Panc1 (cell line): ENCODE measurements around the gene SRP68. TPM values are rescaled to one million over a fixed set of nuclear protein-coding genes. Genes with fewer than 3 reads are reported as not detected.

ENCODE experiments used
- ATAC-seq: fragments of 200-7000 bp; cut with Tn5 transposase; 2 replicates; pipeline ENCODE4 v1.9.1; 2020; ENCODE audit warnings: mild to moderate bottlenecking, moderate library complexity
- BruUV-seq: library from RNA; stranded (reverse); fragments of 400-500 nt; replicated peaks from 2 replicates; lab custom pipeline; 2021; lab: Mats Ljungman, UMichigan
- CTCF ChIA-PET: fragments of 300-600 bp; sonication (Branson Sonifier 250); formaldehyde crosslinking; loops from one replicate; lab custom pipeline; 2022; ENCODE audit warnings: antibody characterized with exemption; lab: Charles Lee
- POLR2A ChIA-PET: fragments of 300-600 bp; sonication (Branson Sonifier 250); formaldehyde crosslinking; loops from one replicate; lab custom pipeline; 2022; ENCODE audit warnings: antibody characterized with exemption; lab: Charles Lee
- DNase-seq: peaks from one replicate; pipeline ENCODE4 v3.0.0-alpha.2; 2010; ENCODE audit warnings: low read depth, low spot score
- H3K27ac ChIP-seq: 2 replicates; pipeline ENCODE4 v1.5.1; 2011; ENCODE audit warnings: mild to moderate bottlenecking, low read length, inconsistent platforms
- H3K27me3 ChIP-seq: fragments of 200-500 bp; sonication (Bioruptor generic); 2 replicates; pipeline ENCODE4 v1.6.0; 2014; ENCODE audit warnings: low read length, inconsistent platforms; ENCODE audit not compliant: control insufficient read depth, insufficient read depth
- H3K36me3 ChIP-seq: fragments of 200-500 bp; sonication (Bioruptor generic); 2 replicates; pipeline ENCODE4 v1.5.1; 2014; ENCODE audit warnings: inconsistent platforms, mild to moderate bottlenecking, low read length, moderate library complexity; ENCODE audit not compliant: control insufficient read depth, insufficient read depth
- H3K4me1 ChIP-seq: 2 replicates; pipeline ENCODE4 v1.5.1; 2011; ENCODE audit warnings: inconsistent platforms, mild to moderate bottlenecking, low read length, moderate library complexity; ENCODE audit not compliant: control insufficient read depth, insufficient read depth
- H3K4me3 ChIP-seq, 2 experiments: 2 replicates each; pipeline ENCODE4 v1.5.1; 2011 to 2012; ENCODE audit warnings: low read depth in 2 of 2, low read length in 2 of 2, mild to moderate bottlenecking in 2 of 2, inconsistent platforms in 1 of 2, moderate library complexity in 1 of 2
- H3K9me3 ChIP-seq: fragments of 200-500 bp; sonication (Bioruptor generic); 2 replicates; pipeline ENCODE4 v1.5.1; 2014; ENCODE audit warnings: low read depth, mild to moderate bottlenecking, inconsistent platforms, low read length, moderate library complexity; ENCODE audit not compliant: control insufficient read depth, insufficient read depth
- POLR2AphosphoS5 ChIP-seq: IDR thresholded peaks from 2 replicates; pipeline ENCODE4 v1.6.1; 2012; ENCODE audit warnings: mild to moderate bottlenecking, low read depth, low read length, moderate library complexity
- SIN3A ChIP-seq: IDR thresholded peaks from 2 replicates; pipeline ENCODE4 v1.6.1; 2012; ENCODE audit warnings: low read depth, mild to moderate bottlenecking, low read length, moderate library complexity, borderline replicate concordance; ENCODE audit not compliant: insufficient read depth
- TCF7L2 ChIP-seq: IDR thresholded peaks from 2 replicates; pipeline ENCODE4 v1.6.1; 2011; ENCODE audit warnings: mild to moderate bottlenecking, low read depth, low read length, inconsistent platforms
- in situ Hi-C: cut with HindIII; loops from 2 replicates; pipeline ENCODE4 v1.10.0; 2016; ENCODE audit warnings: low sequenced_read_pairs, low pct_unique_long_range_greater_than_20kb
- intact Hi-C: fragments of 100-400 bp; cut with micrococcal nuclease; formaldehyde crosslinking; loops from one replicate; pipeline ENCODE4 v1.10.0; 2022; ENCODE audit not compliant: unreplicated experiment
- total RNA-seq: library from RNA; stranded (reverse); gene quantifications from one replicate; pipeline ENCODE4 v1.2.1, GENCODE V29; 2021; ENCODE audit not compliant: unreplicated experiment
- TF ChIP-seq, protein P1 (sequence below): fragments of 450-650 bp; IDR thresholded peaks from 2 replicates; pipeline ENCODE4 v1.5.1; 2017; ENCODE audit warnings: mild to moderate bottlenecking
- TF ChIP-seq, protein P2 (sequence below), 2 experiments: IDR thresholded peaks; 2 replicates each; pipeline ENCODE4 v1.6.1; 2011 to 2012; ENCODE audit warnings: low read depth in 2 of 2, control low read depth in 1 of 2, low read length in 1 of 2, mild to moderate bottlenecking in 1 of 2, moderate library complexity in 1 of 2; ENCODE audit not compliant: insufficient read depth in 1 of 2

The SRP68 gene
- total RNA-seq, 1 experiment from 2014 or later = 100 TPM

DNA sequence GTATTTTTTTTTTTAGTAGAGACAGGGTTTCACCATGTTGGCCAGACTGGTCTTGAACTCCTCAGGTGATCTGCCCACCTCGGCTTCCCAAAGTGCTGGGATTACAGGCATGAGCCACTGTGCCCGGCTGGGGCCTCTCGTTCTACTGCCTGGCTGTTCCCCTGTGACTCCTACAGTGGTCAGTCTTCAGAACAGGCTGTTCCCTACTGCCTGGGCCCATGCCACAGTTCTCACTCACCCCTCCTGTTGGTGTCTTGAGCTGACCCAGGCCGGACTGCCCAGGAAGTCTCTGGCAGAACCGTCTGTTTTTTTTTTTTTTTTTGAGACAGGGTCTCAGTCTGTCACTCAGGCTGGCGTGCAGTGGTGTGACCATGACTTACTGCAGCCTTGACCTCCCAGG is 68.4 kb downstream of the SRP68 start:
- no TSS peak for BruUV-seq
- ATAC-seq (no peak), DNase-seq (no peak)
- H3K4me1 ChIP-seq = peaks cover 15% of the 10 kb centered on the region
- in situ Hi-C loops = no loop called here
- no peaks in the 10 kb centered on the region for H3K27me3 ChIP-seq
- no peaks in the 10 kb centered on the region for H3K9me3 ChIP-seq
- ChIA-PET POLR2A (interaction anchor here (0.6 kb wide), 2 partner anchors 16 to 57 kb away, joined by 3 read pairs; no protein-coding TSS in a partner anchor), CTCF (interaction anchor here (0.6 to 2.8 kb wide), 3 partner anchors 11 to 106 kb away, joined by 3 to 9 read pairs (median 4); no protein-coding TSS in a partner anchor)
- no peaks in the 10 kb centered on the region for H3K36me3 ChIP-seq
- no peak overlapping the region for H3K27ac ChIP-seq
- TF ChIP-seq SIN3A = no peak
- TF ChIP-seq, protein P1, sequence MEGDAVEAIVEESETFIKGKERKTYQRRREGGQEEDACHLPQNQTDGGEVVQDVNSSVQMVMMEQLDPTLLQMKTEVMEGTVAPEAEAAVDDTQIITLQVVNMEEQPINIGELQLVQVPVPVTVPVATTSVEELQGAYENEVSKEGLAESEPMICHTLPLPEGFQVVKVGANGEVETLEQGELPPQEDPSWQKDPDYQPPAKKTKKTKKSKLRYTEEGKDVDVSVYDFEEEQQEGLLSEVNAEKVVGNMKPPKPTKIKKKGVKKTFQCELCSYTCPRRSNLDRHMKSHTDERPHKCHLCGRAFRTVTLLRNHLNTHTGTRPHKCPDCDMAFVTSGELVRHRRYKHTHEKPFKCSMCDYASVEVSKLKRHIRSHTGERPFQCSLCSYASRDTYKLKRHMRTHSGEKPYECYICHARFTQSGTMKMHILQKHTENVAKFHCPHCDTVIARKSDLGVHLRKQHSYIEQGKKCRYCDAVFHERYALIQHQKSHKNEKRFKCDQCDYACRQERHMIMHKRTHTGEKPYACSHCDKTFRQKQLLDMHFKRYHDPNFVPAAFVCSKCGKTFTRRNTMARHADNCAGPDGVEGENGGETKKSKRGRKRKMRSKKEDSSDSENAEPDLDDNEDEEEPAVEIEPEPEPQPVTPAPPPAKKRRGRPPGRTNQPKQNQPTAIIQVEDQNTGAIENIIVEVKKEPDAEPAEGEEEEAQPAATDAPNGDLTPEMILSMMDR = no peak
- TF ChIP-seq POLR2AphosphoS5 = no peak
- TF ChIP-seq, protein P2, sequence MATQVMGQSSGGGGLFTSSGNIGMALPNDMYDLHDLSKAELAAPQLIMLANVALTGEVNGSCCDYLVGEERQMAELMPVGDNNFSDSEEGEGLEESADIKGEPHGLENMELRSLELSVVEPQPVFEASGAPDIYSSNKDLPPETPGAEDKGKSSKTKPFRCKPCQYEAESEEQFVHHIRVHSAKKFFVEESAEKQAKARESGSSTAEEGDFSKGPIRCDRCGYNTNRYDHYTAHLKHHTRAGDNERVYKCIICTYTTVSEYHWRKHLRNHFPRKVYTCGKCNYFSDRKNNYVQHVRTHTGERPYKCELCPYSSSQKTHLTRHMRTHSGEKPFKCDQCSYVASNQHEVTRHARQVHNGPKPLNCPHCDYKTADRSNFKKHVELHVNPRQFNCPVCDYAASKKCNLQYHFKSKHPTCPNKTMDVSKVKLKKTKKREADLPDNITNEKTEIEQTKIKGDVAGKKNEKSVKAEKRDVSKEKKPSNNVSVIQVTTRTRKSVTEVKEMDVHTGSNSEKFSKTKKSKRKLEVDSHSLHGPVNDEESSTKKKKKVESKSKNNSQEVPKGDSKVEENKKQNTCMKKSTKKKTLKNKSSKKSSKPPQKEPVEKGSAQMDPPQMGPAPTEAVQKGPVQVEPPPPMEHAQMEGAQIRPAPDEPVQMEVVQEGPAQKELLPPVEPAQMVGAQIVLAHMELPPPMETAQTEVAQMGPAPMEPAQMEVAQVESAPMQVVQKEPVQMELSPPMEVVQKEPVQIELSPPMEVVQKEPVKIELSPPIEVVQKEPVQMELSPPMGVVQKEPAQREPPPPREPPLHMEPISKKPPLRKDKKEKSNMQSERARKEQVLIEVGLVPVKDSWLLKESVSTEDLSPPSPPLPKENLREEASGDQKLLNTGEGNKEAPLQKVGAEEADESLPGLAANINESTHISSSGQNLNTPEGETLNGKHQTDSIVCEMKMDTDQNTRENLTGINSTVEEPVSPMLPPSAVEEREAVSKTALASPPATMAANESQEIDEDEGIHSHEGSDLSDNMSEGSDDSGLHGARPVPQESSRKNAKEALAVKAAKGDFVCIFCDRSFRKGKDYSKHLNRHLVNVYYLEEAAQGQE (IDR thresholded peaks at IDR 0.05; ENCODE audit: insufficient read depth in 1 of 2, low read depth in 2 of 2, low read length in 1 of 2) = no peak
- intact Hi-C loops = loop anchor here (5.0 kb wide), 1 partner anchor 97 kb away; no protein-coding TSS in a partner anchor
- H3K4me3 ChIP-seq = no peak overlapping the region

DNA sequence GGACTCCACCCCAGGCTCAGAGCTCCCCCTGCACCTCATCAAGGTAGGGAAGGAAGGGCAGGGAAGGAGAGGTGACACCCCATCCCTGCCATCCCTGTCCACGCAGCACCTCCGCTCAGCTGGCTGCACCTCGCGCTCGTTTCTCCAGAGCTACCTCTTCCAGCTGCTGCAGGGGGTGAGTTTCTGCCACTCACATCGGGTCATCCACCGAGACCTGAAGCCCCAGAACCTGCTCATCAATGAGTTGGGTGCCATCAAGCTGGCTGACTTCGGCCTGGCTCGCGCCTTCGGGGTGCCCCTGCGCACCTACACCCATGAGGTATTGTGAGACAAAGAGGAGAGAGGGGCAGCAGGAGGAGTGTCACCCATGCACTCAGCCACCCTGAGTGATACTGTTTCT is 70.2 kb downstream of the SRP68 start:
- H3K27me3 ChIP-seq = no peaks in the 10 kb centered on the region
- H3K9me3 ChIP-seq = no peaks in the 10 kb centered on the region
- in situ Hi-C loops = no loop called here
- no peaks in the 10 kb centered on the region for H3K36me3 ChIP-seq
- peaks cover 16% of the 10 kb centered on the region for H3K4me1 ChIP-seq
- ChIA-PET CTCF (interaction anchor here (0.6 kb wide), 1 partner anchor 97 kb away, joined by 3 read pairs; the partner anchor contains the start of gene MRPL38), POLR2A (interaction anchor here (0.5 to 1.1 kb wide), 2 partner anchors 11 to 24 kb away, joined by 4 to 5 read pairs; partner anchors contain the start of genes ACOX1 and TEN1)
- no peak for TF ChIP-seq POLR2AphosphoS5
- H3K4me3 ChIP-seq = no peak overlapping the region
- intact Hi-C loops = loop anchor here (5.0 kb wide), 1 partner anchor 95 kb away; no protein-coding TSS in a partner anchor
- DNase-seq (no peak), ATAC-seq (no peak)
- no TSS peak for BruUV-seq
- H3K27ac ChIP-seq = no peak overlapping the region

DNA sequence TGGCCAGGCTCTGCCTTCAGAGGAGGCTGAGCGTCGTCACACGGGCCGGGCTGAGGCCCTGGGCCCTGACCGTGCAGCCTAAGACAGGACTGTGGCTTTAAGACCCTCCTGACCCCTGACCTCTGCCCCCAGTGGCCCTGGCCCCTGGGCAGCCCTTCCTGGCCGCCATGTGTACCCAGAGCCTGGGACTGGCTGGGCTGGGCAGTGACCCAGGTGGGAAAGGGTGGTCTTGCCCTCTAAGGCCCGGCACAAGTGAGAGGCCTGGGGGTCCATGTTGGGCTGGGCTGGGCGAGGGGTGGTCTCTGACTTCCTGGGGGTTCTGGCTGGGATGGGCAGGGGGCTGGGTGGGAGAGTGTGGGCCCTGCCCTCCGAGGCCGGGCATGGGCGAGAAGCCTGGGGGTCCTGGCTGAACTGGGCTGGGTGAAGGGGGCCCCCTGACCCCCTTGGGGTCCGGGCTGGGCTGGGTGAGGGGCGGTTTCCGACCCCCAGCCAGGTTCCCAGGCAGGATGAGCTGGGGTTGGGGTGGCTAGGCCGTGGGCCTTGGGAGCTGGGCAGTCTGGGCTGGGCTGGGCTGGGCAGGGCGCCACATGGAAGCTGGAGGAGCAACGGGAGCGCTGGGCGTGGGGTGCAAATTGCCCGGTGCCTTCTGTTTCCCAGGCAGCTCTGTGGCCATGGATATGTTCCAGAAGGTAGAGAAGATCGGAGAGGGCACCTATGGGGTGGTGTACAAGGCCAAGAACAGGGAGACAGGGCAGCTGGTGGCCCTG is 71.4 kb downstream of the SRP68 start, which contains the start of gene CDK3:
TSS of gene CDK3 (plus strand) at position 101 of the 767 bp plus-strand sequence. CDS start at position 672, 571 bp downstream.
- DNase-seq = no peak
- ChIA-PET CTCF (interaction anchor here (0.7 to 1.6 kb wide), 4 partner anchors 9 to 96 kb away, joined by 3 to 10 read pairs (median 6); partner anchors contain the start of gene MRPL38), POLR2A (no interaction called here)
- peaks cover 18% of the 10 kb centered on the region for H3K4me1 ChIP-seq
- H3K4me3 ChIP-seq = no peak within 1 kb of the TSS
- in situ Hi-C loops = no loop called here
- no peaks in the 10 kb centered on the region for H3K9me3 ChIP-seq
- no peaks in the 10 kb centered on the region for H3K27me3 ChIP-seq
- no TSS peak for BruUV-seq
- intact Hi-C loops = loop anchor here (5.0 kb wide), 1 partner anchor 94 kb away; no protein-coding TSS in a partner anchor
- H3K36me3 ChIP-seq = no peaks in the 10 kb centered on the region
- TF ChIP-seq TCF7L2 (no peak), POLR2AphosphoS5 (no peak), SIN3A (no peak)
- TF ChIP-seq, protein P2 (IDR thresholded peaks at IDR 0.05; ENCODE audit: insufficient read depth in 1 of 2, low read depth in 2 of 2, low read length in 1 of 2) = no peak
- TF ChIP-seq, protein P1 = no peak; the same call in none of the 2 replicates
- ATAC-seq = no peak; the same call in 1 of the 2 replicates
- no peak within 1 kb of the TSS for H3K27ac ChIP-seq
